Uterus (tissue), 2 donors: ENCODE results near the gene GPR132.

ENCODE experiments used
- POLR2A ChIP-seq, 2 donors: fragments of 450-650 bp; IDR thresholded peaks; one replicate each; pipeline ENCODE4 v1.6.1; 2016; ENCODE audit warnings: antibody characterized with exemption in 2 of 2, mild to moderate bottlenecking in 1 of 2, moderate library complexity in 1 of 2
- TF ChIP-seq, protein P1 (sequence below), 4 experiments: fragments of 200-600 bp in 2 of 4; fragments of 450-650 bp in 2 of 4; sonication (generic) in 2 of 4; IDR thresholded peaks; one replicate each; pipeline ENCODE4 v1.5.1; 2016 to 2019; ENCODE audit warnings: antibody characterized with exemption in 4 of 4, mild to moderate bottlenecking in 2 of 4, moderate library complexity in 1 of 4

DNA sequence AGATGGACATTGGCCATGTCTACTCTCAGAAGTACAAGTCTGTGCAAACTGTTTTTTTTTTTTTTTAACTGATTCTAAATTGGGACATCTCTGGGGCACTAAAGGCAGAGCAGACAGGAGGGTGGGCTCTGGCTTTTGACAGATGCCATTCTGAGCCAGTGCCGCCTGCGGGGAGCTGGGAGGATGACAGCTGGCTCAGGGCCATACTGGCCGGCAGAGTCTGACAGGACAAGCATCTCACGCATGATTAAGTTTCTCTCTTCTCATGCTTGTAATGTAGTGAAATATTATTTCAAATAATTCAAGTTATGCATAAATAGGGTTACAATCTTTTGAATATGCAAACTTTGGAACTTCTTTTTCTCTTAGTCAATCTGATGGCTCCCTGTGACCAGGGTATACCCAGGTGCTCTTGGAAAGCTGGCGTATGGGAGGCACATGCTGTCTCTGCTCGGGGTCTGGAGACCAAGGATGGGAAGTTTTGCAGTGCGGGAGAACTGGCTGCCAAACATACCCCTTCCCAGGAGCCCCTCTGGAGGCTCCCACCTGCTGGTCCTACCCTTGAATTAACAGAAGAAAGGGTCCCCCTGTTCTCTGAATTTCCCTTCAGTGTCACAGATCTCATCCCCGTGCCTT, 52.0 kb downstream of the GPR132 start:
- TF ChIP-seq, protein P1, sequence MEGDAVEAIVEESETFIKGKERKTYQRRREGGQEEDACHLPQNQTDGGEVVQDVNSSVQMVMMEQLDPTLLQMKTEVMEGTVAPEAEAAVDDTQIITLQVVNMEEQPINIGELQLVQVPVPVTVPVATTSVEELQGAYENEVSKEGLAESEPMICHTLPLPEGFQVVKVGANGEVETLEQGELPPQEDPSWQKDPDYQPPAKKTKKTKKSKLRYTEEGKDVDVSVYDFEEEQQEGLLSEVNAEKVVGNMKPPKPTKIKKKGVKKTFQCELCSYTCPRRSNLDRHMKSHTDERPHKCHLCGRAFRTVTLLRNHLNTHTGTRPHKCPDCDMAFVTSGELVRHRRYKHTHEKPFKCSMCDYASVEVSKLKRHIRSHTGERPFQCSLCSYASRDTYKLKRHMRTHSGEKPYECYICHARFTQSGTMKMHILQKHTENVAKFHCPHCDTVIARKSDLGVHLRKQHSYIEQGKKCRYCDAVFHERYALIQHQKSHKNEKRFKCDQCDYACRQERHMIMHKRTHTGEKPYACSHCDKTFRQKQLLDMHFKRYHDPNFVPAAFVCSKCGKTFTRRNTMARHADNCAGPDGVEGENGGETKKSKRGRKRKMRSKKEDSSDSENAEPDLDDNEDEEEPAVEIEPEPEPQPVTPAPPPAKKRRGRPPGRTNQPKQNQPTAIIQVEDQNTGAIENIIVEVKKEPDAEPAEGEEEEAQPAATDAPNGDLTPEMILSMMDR (IDR thresholded peaks at IDR 0.05): no peak
- no peak for TF ChIP-seq POLR2A (IDR thresholded peaks at IDR 0.05)
